ENCODE data around the gene TEC. TPM values are rescaled to one million over a fixed set of nuclear protein-coding genes. Genes with fewer than 3 reads are reported as not detected.

The TEC gene
- total and polyA plus RNA-seq, 9 donors = 0.43 to 4.0 (median 1.4) TPM

- H3K4me3 ChIP-seq = no peak overlapping the region
- WGBS, 3 donors = 69 to 78% (median 72%) methylated on average over 3 of the region's 3 CpGs
- no peaks in the 10 kb centered on the region for H3K36me3 ChIP-seq
- TF ChIP-seq, protein P1, sequence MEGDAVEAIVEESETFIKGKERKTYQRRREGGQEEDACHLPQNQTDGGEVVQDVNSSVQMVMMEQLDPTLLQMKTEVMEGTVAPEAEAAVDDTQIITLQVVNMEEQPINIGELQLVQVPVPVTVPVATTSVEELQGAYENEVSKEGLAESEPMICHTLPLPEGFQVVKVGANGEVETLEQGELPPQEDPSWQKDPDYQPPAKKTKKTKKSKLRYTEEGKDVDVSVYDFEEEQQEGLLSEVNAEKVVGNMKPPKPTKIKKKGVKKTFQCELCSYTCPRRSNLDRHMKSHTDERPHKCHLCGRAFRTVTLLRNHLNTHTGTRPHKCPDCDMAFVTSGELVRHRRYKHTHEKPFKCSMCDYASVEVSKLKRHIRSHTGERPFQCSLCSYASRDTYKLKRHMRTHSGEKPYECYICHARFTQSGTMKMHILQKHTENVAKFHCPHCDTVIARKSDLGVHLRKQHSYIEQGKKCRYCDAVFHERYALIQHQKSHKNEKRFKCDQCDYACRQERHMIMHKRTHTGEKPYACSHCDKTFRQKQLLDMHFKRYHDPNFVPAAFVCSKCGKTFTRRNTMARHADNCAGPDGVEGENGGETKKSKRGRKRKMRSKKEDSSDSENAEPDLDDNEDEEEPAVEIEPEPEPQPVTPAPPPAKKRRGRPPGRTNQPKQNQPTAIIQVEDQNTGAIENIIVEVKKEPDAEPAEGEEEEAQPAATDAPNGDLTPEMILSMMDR (IDR thresholded peaks at IDR 0.05) = no peak
- TF ChIP-seq POLR2A (IDR thresholded peaks at IDR 0.05) = no peak
- no peak for TF ChIP-seq EP300 (IDR thresholded peaks at IDR 0.05)
- no peaks in the 10 kb centered on the region for H3K4me1 ChIP-seq (ENCODE audit: insufficient read depth)
- H3K27ac ChIP-seq = no peak overlapping the region
- intact Hi-C loops (cut with DNase I) = no loop called here
- no peak for DNase-seq
- H3K9me3 ChIP-seq = no peaks in the 10 kb centered on the region
- H3K27me3 ChIP-seq = no peaks in the 10 kb centered on the region
Observed at GRCh38 chr4:48139691-48140090, 129.9 kb downstream of the TEC start.

GRCh38 chr4:48138936-48139335 lies 130.7 kb downstream of the TEC start:
- 79 to 85% (median 80%) methylated on average over 3 of the region's 3 CpGs for WGBS, 3 donors
- no peak overlapping the region for H3K27ac ChIP-seq

GRCh38 chr4:48138511-48138910 lies 131.1 kb downstream of the TEC start:
- Histone ChIP-seq H3K4me1 (ENCODE audit: insufficient read depth) (no peaks in the 10 kb centered on the region), H3K27me3 (no peaks in the 10 kb centered on the region), H3K36me3 (no peaks in the 10 kb centered on the region), H3K9me3 (no peaks in the 10 kb centered on the region), H3K27ac (no peak overlapping the region), H3K4me3 (no peak overlapping the region)
- intact Hi-C loops (cut with DNase I) = no loop called here
- WGBS, 3 donors = 93 to 95% (median 94%) methylated on average over 7 of the region's 7 CpGs
- DNase-seq = no peak
- TF ChIP-seq POLR2A (IDR thresholded peaks at IDR 0.05) (no peak), EP300 (IDR thresholded peaks at IDR 0.05) (no peak)
- TF ChIP-seq, protein P1 (IDR thresholded peaks at IDR 0.05) = no peak

More at GRCh38 chr4:48138936-48139335, 130.7 kb downstream of the TEC start:
- Histone ChIP-seq H3K4me3 (no peak overlapping the region), H3K9me3 (no peaks in the 10 kb centered on the region), H3K36me3 (no peaks in the 10 kb centered on the region), H3K27me3 (no peaks in the 10 kb centered on the region), H3K4me1 (ENCODE audit: insufficient read depth) (no peaks in the 10 kb centered on the region)
- TF ChIP-seq, protein P1 (IDR thresholded peaks at IDR 0.05) = no peak
- TF ChIP-seq EP300 (IDR thresholded peaks at IDR 0.05) (no peak), POLR2A (IDR thresholded peaks at IDR 0.05) (no peak)
- no peak for DNase-seq
- intact Hi-C loops (cut with DNase I) = no loop called here

DNA sequence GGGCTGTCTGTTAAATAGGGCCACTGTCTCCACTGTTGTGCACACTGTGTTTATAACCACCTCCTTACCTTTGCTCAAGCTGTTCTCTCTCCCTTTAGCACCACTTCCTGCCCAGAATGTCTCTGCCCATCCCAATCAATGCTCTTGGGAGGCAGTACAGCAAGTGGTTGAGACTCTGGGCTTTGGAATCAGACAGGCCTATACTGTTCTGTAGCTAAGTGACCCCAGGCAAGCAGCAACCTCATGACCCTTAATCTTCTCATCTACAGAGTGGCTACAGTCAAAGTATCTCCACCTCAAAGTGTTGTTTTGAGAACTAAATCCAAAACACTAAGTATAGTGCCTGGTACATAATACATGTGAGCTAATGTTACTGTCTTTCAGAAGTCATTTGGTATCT lies 131.8 kb downstream of the TEC start:
- Histone ChIP-seq H3K4me1 (ENCODE audit: insufficient read depth) (no peaks in the 10 kb centered on the region), H3K4me3 (no peak overlapping the region), H3K9me3 (no peaks in the 10 kb centered on the region), H3K27ac (no peak overlapping the region), H3K27me3 (no peaks in the 10 kb centered on the region), H3K36me3 (no peaks in the 10 kb centered on the region)
- no peak for DNase-seq
- no peak for TF ChIP-seq EP300 (IDR thresholded peaks at IDR 0.05)
- TF ChIP-seq, protein P1 (IDR thresholded peaks at IDR 0.05) = no peak
- no peak for TF ChIP-seq POLR2A (IDR thresholded peaks at IDR 0.05)
- intact Hi-C loops (cut with DNase I) = no loop called here

GRCh38 chr4:48134081-48134480 lies 135.6 kb downstream of the TEC start, which contains the start of gene TXK:
Gene TXK, minus strand, starts transcription at chr4:48134250. Its CDS starts 80 bp downstream, at chr4:48134170.
- no peaks in the 10 kb centered on the region for H3K27me3 ChIP-seq
- no peaks in the 10 kb centered on the region for H3K36me3 ChIP-seq
- H3K4me3 ChIP-seq = no peak within 1 kb of the TSS
- H3K27ac ChIP-seq = no peak within 1 kb of the TSS
- H3K9me3 ChIP-seq = no peaks in the 10 kb centered on the region
- TF ChIP-seq, protein P1 (IDR thresholded peaks at IDR 0.05) = no peak
- TF ChIP-seq POLR2A (IDR thresholded peaks at IDR 0.05) = no peak
- no peak for TF ChIP-seq EP300 (IDR thresholded peaks at IDR 0.05)
- H3K4me1 ChIP-seq (ENCODE audit: insufficient read depth) = no peaks in the 10 kb centered on the region
- intact Hi-C loops (cut with DNase I) = no loop called here
- DNase-seq = no peak
- WGBS, 3 donors = 84 to 93% (median 86%) methylated on average over 5 of the region's 5 CpGs
